Measurements from ENCODE around the gene METTL14. TPM values are rescaled to one million over a fixed set of nuclear protein-coding genes. Genes with fewer than 3 reads are reported as not detected.

Gene METTL14
- total RNA-seq, 2 experiments from 2014 or later = 42.8 to 46.2 TPM

DNA sequence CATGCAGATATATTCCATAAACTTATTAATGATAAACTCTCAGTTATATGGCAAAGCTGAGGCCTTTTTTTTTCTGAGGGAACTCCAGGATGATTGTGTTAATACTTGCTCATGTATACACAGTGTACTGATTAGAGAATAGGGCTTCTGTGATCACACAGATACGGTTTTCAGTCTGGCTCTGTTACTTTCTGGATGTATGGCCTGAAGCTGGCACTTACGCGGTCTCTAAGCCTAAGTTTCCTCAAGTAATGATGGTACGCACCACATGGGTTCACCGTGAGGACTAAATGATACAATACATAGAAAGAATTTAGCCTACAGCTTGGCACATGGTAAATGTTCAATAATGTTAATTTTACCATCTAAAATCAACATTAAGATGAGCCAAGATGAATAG is 77.0 kb downstream of the METTL14 start:
- DNase-seq (no peak), ATAC-seq (no peak)
- no peaks in the 10 kb centered on the region for H3K27me3 Mint-ChIP-seq (ENCODE audit: low read depth)
- ChIA-PET CTCF (interaction anchor here (1.7 kb wide), 1 partner anchor 10 kb away, joined by 5 read pairs; no protein-coding TSS in a partner anchor), POLR2A (no interaction called here)
- no peak overlapping the region for H3K27ac Mint-ChIP-seq
- no peak overlapping the region for H3K4me3 Mint-ChIP-seq
- peaks cover 25% of the 10 kb centered on the region for H3K36me3 Mint-ChIP-seq (ENCODE audit: low read depth)
- no peaks in the 10 kb centered on the region for H3K4me1 Mint-ChIP-seq (ENCODE audit: low read depth)
- no peaks in the 10 kb centered on the region for H3K9me3 Mint-ChIP-seq (ENCODE audit: insufficient read depth)

DNA sequence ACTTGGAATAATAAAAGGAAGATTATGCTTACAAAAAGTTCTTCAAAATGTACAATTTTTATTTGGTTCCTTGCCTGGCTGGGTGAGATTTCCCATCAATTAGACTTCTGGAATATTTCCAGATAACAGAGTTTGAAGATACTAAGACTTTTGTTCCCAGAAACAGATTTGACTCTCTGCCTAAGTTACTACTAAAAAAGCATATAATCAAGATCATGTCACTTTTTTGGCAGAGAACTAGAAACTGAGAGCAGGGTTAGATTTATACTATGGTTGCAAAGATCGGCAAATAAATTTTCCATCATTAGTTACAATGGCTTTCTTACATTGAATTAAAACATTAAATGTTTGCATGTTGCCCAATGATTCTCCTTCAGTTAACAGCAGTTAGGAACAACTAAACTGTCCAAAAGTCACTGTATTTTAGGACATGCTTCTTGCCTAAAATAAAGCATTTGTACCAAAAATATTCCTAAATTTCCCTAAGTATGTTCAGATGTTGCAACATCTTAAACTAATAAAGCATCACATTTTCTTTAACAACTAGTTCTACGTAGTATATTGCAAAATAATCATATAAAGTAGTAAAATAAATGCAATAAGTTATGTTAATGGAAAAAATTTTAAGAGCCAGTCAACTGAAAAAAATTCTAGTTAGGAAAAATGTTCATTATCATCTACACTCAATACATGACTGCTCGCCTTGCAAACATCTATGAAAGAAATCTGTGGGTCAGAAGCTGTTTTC is 77.7 kb downstream of the METTL14 start:
- no peaks in the 10 kb centered on the region for H3K9me3 Mint-ChIP-seq (ENCODE audit: insufficient read depth)
- H3K27me3 Mint-ChIP-seq (ENCODE audit: low read depth) = no peaks in the 10 kb centered on the region
- no peak overlapping the region for H3K27ac Mint-ChIP-seq
- ChIA-PET POLR2A (no interaction called here), CTCF (interaction anchor here (1.2 to 1.7 kb wide), 2 partner anchors 9 to 77 kb away, joined by 4 to 5 read pairs; no protein-coding TSS in a partner anchor)
- H3K36me3 Mint-ChIP-seq (ENCODE audit: low read depth) = peaks cover 25% of the 10 kb centered on the region
- no peak for DNase-seq
- H3K4me3 Mint-ChIP-seq = no peak overlapping the region
- no peaks in the 10 kb centered on the region for H3K4me1 Mint-ChIP-seq (ENCODE audit: low read depth)
- ATAC-seq = no peak

Other genes starting within 250 kb of the METTL14 start
- gene SEC24D, start 150.7 kb downstream of the METTL14 start, total RNA-seq = 10 to 100 TPM; 29.5 to 32.7 TPM
- under 1 TPM; 0.60 to 0.74 TPM for gene SYNPO2, start 203.5 kb downstream of the METTL14 start, total RNA-seq